Brain microvascular endothelial cell (primary cell): Measurements from ENCODE around the gene SNX15.

Experiments used
- DNase-seq: peaks from one replicate; pipeline ENCODE4 v3.0.0-alpha.2; 2020
- H3K27ac ChIP-seq: fragments of 250-450 bp; sonication (Bioruptor Pico); 2 replicates; pipeline ENCODE4 v1.5.1; 2020; ENCODE audit warnings: mild to moderate bottlenecking, moderate library complexity
- H3K27me3 ChIP-seq: fragments of 250-450 bp; sonication (Bioruptor Pico); replicated peaks from 2 replicates; pipeline ENCODE4 v1.5.1; 2020; ENCODE audit warnings: mild to moderate bottlenecking
- H3K36me3 ChIP-seq: fragments of 250-450 bp; sonication (Bioruptor Pico); replicated peaks from 2 replicates; pipeline ENCODE4 v1.5.1; 2020; ENCODE audit warnings: mild to moderate bottlenecking
- H3K4me3 ChIP-seq: 2 replicates; pipeline ENCODE4 v1.5.1; 2011; ENCODE audit warnings: low read depth, mild to moderate bottlenecking, control low read depth, low read length, moderate library complexity
- in situ Hi-C: cut with HindIII; loops from 2 replicates; pipeline ENCODE4 v1.10.0; 2017; ENCODE audit warnings: low sequenced_read_pairs, low pct_ligation_motif_present
- TF ChIP-seq, protein P1 (sequence below): IDR thresholded peaks from 2 replicates; pipeline ENCODE4 v1.5.1; 2011; ENCODE audit warnings: low read depth, mild to moderate bottlenecking, moderate library complexity, low read length, control low read depth, inconsistent platforms; ENCODE audit errors: missing control alignments

Gene SNX15

DNA sequence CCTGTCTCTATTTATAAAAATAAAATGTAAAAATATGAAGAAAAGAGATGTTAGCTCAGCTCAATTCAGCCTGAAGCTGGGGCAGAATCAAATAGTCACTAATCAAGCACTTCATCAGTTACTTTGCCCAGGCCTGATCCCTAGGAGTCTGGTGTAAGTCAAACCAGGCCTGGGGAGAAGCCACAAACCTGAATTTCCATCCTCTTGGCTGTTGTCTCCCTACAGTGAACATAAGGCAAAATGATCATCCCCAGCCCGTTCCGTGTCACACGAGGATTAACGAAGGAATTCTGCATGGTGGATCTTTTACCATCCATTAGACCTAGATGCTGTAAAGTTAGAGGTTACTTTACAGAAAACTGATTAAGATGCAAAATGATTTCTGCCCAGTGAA, 37.6 kb downstream of the SNX15 start:
- no peak for DNase-seq
- Histone ChIP-seq H3K36me3 (no peaks in the 10 kb centered on the region), H3K4me3 (no peak overlapping the region), H3K27me3 (no peaks in the 10 kb centered on the region), H3K27ac (no peak overlapping the region)
- TF ChIP-seq, protein P1, sequence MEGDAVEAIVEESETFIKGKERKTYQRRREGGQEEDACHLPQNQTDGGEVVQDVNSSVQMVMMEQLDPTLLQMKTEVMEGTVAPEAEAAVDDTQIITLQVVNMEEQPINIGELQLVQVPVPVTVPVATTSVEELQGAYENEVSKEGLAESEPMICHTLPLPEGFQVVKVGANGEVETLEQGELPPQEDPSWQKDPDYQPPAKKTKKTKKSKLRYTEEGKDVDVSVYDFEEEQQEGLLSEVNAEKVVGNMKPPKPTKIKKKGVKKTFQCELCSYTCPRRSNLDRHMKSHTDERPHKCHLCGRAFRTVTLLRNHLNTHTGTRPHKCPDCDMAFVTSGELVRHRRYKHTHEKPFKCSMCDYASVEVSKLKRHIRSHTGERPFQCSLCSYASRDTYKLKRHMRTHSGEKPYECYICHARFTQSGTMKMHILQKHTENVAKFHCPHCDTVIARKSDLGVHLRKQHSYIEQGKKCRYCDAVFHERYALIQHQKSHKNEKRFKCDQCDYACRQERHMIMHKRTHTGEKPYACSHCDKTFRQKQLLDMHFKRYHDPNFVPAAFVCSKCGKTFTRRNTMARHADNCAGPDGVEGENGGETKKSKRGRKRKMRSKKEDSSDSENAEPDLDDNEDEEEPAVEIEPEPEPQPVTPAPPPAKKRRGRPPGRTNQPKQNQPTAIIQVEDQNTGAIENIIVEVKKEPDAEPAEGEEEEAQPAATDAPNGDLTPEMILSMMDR = no peak
- in situ Hi-C loops = no loop called here

DNA sequence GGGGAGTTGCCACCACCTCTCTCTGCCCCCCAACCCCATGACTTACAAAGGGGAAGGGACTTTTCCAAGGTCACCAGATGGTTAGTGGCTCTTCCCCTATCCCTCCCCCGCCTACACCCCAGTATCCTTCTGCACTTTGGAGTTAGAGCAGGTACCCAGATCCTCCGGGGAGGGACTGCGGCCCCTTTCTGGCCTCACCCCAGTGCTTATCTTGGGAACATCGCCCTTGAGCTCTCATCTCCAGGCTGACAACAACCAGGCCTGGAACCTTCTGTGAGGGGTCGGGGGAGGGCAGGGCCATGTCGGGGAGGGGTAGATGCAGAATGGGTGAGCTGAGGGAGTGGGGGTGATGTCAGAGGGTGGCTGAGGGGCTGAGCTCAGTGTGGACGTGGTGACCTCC, 38.6 kb downstream of the SNX15 start:
- in situ Hi-C loops = no loop called here
- no peaks in the 10 kb centered on the region for H3K36me3 ChIP-seq
- no peak overlapping the region for H3K4me3 ChIP-seq
- TF ChIP-seq, protein P1 = no peak
- H3K27ac ChIP-seq = no peak overlapping the region
- H3K27me3 ChIP-seq = no peaks in the 10 kb centered on the region
- DNase-seq = no peak

DNA sequence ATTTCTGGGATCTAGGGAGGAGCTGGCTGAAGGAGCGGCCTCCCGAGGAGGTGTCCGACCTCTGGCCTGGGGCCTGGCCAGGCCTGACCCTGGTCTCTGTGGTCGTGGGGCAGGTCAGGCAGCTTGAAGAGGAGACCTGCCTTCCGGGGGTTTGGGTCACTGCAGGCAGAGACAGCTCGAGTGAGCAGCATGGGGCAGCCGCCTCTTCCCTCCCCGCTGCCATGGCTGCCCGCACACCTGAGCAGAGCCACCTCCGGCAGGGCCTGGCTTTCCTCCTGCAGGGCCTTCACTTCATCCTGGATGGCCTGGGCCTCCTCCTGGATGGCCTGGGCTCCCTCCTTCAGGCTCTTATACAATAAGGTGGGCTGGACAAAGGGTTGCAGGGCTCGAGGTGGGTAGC, 39.1 kb downstream of the SNX15 start:
- DNase-seq = no peak
- H3K27me3 ChIP-seq = no peaks in the 10 kb centered on the region
- TF ChIP-seq, protein P1 = no peak
- no peak overlapping the region for H3K27ac ChIP-seq
- H3K36me3 ChIP-seq = no peaks in the 10 kb centered on the region
- in situ Hi-C loops = no loop called here
- H3K4me3 ChIP-seq = no peak overlapping the region

DNA sequence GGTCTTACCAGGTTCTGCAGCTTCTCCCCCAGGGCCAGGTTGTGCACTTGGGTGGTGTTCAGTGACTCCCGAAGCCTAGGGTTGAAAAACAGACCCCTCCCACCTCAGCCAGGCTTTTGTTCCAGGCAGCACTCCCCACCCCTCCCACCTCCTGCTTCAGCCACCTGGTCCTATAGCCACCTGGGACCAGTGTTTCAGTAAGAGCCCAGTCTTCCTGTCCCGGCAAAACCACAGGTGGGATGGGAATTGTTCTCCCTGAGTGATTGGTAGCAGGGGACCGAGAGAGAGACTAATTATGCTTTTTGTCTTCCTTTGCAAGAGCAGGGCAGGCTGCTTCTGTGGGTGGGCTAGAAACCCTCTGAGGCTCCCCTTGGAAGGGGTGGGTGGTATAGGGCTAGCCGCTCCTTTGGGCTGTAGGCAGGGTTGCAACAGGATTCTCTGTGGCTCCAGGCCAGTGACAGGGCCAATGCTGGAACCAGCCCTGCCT, 39.6 kb downstream of the SNX15 start:
- H3K4me3 ChIP-seq = no peak overlapping the region
- TF ChIP-seq, protein P1 = no peak
- no peak overlapping the region for H3K27ac ChIP-seq
- in situ Hi-C loops = no loop called here
- H3K36me3 ChIP-seq = no peaks in the 10 kb centered on the region
- no peak for DNase-seq
- H3K27me3 ChIP-seq = no peaks in the 10 kb centered on the region

DNA sequence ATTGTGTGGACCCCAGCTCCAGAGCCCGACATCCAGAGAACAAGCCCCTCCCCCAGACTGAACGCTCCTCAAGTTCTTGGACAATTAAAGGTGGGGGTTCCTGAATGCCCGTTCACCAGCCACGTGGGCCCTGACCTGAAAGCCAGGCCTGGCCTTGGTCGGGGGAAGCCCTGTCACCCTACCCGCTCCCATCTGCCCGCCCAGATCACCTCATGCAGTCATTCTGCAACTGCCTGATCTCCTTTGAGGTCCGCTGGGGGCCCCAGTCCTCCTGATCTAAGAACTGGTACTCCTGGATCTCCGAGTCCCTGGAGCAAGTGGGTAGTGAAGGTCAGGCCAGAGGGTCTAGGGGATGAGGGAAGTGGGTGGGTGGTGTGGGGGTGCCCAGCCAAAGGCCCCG, 40.2 kb downstream of the SNX15 start:
- no peak overlapping the region for H3K27ac ChIP-seq
- no peak for DNase-seq
- H3K27me3 ChIP-seq = no peaks in the 10 kb centered on the region
- TF ChIP-seq, protein P1 = no peak
- in situ Hi-C loops = no loop called here
- H3K4me3 ChIP-seq = no peak overlapping the region
- no peaks in the 10 kb centered on the region for H3K36me3 ChIP-seq

DNA sequence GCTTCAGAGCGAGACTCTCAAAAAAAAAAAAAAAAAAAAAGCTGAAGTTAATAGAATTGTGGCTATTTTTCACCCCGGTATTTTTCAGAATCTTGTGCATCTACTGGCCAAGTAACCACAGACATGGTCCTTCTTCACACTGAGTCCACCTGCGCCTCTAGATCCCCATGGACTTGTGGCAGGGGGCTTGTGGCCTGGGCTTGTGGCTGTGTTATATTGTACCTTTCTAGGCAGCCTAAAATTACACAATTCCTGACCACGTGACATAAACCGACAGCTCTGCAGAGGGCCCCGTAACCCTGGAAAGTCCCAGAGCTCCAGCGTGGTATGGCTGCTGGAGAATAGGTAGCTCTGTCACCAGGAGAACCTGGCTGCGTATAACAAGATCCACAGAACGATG, 42.0 kb downstream of the SNX15 start:
- TF ChIP-seq, protein P1 = no peak
- Histone ChIP-seq H3K27ac (no peak overlapping the region), H3K4me3 (no peak overlapping the region), H3K36me3 (no peaks in the 10 kb centered on the region), H3K27me3 (no peaks in the 10 kb centered on the region)
- in situ Hi-C loops = no loop called here
- DNase-seq = no peak
